Measurements from ENCODE around the gene TMEM62.

- TF ChIP-seq CTCF (IDR thresholded peaks at IDR 0.05) (no peak), POLR2A (IDR thresholded peaks at IDR 0.05) (no peak)
Observed at GRCh38 chr15:43232289-43232874, 99.0 kb downstream of the TMEM62 start.

All from right lobe of liver (tissue), 4 donors.